Sigmoid colon (tissue), 4 donors: ENCODE data around the gene CYP3A7.

Experiments
- CTCF ChIP-seq, 4 experiments: fragments of 450-650 bp in 3 of 4; fragments of 200-600 bp in 1 of 4; IDR thresholded peaks; one replicate each; pipeline ENCODE4 v1.5.1; 2016 to 2019; ENCODE audit warnings: antibody characterized with exemption in 4 of 4, mild to moderate bottlenecking in 3 of 4, moderate library complexity in 2 of 4
- EP300 ChIP-seq, 4 donors: sonication (generic); formaldehyde crosslinking; IDR thresholded peaks; one replicate each; pipeline ENCODE4 v1.6.1; 2017; ENCODE audit warnings: antibody characterized with exemption in 4 of 4
- POLR2A ChIP-seq, 2 donors: fragments of 450-650 bp; IDR thresholded peaks; one replicate each; pipeline ENCODE4 v1.6.1; 2016; ENCODE audit warnings: antibody characterized with exemption in 2 of 2, mild to moderate bottlenecking in 2 of 2, moderate library complexity in 2 of 2

GRCh38 chr7:99782012-99782953, 47.3 kb upstream of the CYP3A7 start:
- TF ChIP-seq CTCF (IDR thresholded peaks at IDR 0.05) (no peak), EP300 (IDR thresholded peaks at IDR 0.05) (no peak), POLR2A (IDR thresholded peaks at IDR 0.05) (no peak)
